ENCODE measurements around the gene HOXC9. TPM values are rescaled to one million over a fixed set of nuclear protein-coding genes. Genes with fewer than 3 reads are reported as not detected.

HOXC9 gene
- total RNA-seq, 1 experiment from 2014 or later = 9.4 TPM

GRCh38 chr12:54050482-54050810 is 50.5 kb downstream of the HOXC9 start:
- in situ Hi-C loops (cut with HindIII; ENCODE audit: low pct_unique_long_range_greater_than_20kb, low sequenced_read_pairs) = no loop called here
- DNase-seq (ENCODE audit: low read depth, low spot score) = no peak

GRCh38 chr12:54051026-54051842 is 51.3 kb downstream of the HOXC9 start:
- in situ Hi-C loops (cut with HindIII; ENCODE audit: low pct_unique_long_range_greater_than_20kb, low sequenced_read_pairs) = no loop called here
- no peak for DNase-seq (ENCODE audit: low read depth, low spot score)

- DNase-seq (ENCODE audit: low read depth, low spot score) = no peak
Observed at GRCh38 chr12:54051874-54052437, 52.0 kb downstream of the HOXC9 start.

GRCh38 chr12:54052438-54053002 is 52.6 kb downstream of the HOXC9 start:
- in situ Hi-C loops (cut with HindIII; ENCODE audit: low pct_unique_long_range_greater_than_20kb, low sequenced_read_pairs) = no loop called here
- no peak for DNase-seq (ENCODE audit: low read depth, low spot score)

More at GRCh38 chr12:54051874-54052437, 52.0 kb downstream of the HOXC9 start:
- in situ Hi-C loops (cut with HindIII; ENCODE audit: low pct_unique_long_range_greater_than_20kb, low sequenced_read_pairs) = no loop called here

Small RNAs within 50 kb of the gene (small RNA-seq; reads per million reads assigned to genes)
- gene AC012531.3 = 0 reads per million in 2 experiments
- 0 reads per million in 2 experiments for gene AC012531.4
- 0 reads per million in 2 experiments for gene HOXC5
- gene MIR196A2 = 0.02 to 13.1 reads per million in 2 experiments
- gene MIR615 = 0.04 to 6.3 reads per million in 2 experiments
- gene RF01905 = 0 reads per million in 2 experiments
- gene RF01906 = 0 reads per million in 2 experiments

Other genes with a start within 250 kb of the HOXC9 start
- not detected in 2 replicates for gene CISTR, start 248.2 kb upstream of the HOXC9 start, total RNA-seq (2014; rRNA removed; shearing (Covaris generic))
- 4.7 and 6.1 TPM in 2 replicates for gene HOXC13, start 61.3 kb upstream of the HOXC9 start, total RNA-seq (2014; rRNA removed; shearing (Covaris generic))
- not detected in 2 replicates for gene HOXC12, start 45.3 kb upstream of the HOXC9 start, total RNA-seq (2014; rRNA removed; shearing (Covaris generic))
- 0.51 and 0.61 TPM in 2 replicates for gene HOXC11, start 27.0 kb upstream of the HOXC9 start, total RNA-seq (2014; rRNA removed; shearing (Covaris generic))
- 0.08 TPM in 1 of 2 replicates, not detected in the other for gene HOTAIR, start 25.2 kb upstream of the HOXC9 start, total RNA-seq (2014; rRNA removed; shearing (Covaris generic))
- gene HOXC10, start 15.0 kb upstream of the HOXC9 start, total RNA-seq (2014; rRNA removed; shearing (Covaris generic)) = 0.45 and 0.53 TPM in 2 replicates
- 1.0 and 1.1 TPM in 2 replicates for gene HOXC8, start 8.8 kb downstream of the HOXC9 start, total RNA-seq (2014; rRNA removed; shearing (Covaris generic))
- gene HOXC6, start 28.3 kb downstream of the HOXC9 start, total RNA-seq (2014; rRNA removed; shearing (Covaris generic)) = 1.5 and 2.1 TPM in 2 replicates
- gene HOXC5, start 32.9 kb downstream of the HOXC9 start, total RNA-seq (2014; rRNA removed; shearing (Covaris generic)) = not detected in 2 replicates
- 2.2 and 2.4 TPM in 2 replicates for gene HOXC4, start 53.7 kb downstream of the HOXC9 start, total RNA-seq (2014; rRNA removed; shearing (Covaris generic))
- 74.3 and 87.8 TPM in 2 replicates for gene SMUG1, start 188.8 kb downstream of the HOXC9 start, total RNA-seq (2014; rRNA removed; shearing (Covaris generic))